Thyroid gland (tissue), 4 donors: ENCODE data around the gene HPRT1.

Source experiments
- CTCF ChIP-seq, 6 experiments: fragments of 200-600 bp in 3 of 6; fragments of 450-650 bp in 3 of 6; sonication (generic) in 3 of 6; IDR thresholded peaks; one replicate each; pipeline ENCODE4 v1.5.1; 2016 to 2019; ENCODE audit warnings: antibody characterized with exemption in 6 of 6, mild to moderate bottlenecking in 2 of 6, inconsistent platforms in 1 of 6, moderate library complexity in 1 of 6
- POLR2A ChIP-seq, 2 donors: fragments of 450-650 bp; IDR thresholded peaks; one replicate each; pipeline ENCODE4 v1.6.1; 2017; ENCODE audit warnings: antibody characterized with exemption in 2 of 2, mild to moderate bottlenecking in 2 of 2, moderate library complexity in 1 of 2

DNA sequence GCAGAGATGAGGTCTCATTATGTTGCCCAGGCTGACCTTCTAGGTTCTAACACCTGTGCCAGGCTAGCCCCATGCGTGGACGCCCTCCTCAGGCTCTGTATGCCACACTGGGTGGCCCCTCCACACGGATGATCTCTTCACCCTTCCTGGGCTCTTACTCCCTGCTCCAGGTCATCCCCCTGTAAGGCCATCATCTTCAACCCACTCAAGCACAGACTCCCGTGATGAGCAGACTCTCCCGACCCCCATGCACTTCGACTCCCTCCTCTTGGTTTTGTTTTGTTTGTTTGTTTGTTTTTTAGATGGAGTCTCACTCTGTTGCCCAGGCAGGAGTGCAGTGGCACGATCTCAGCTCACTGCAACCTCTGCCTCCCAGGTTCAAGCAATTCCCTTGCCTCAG, 70.9 kb downstream of the HPRT1 start:
- TF ChIP-seq CTCF (IDR thresholded peaks at IDR 0.05) (no peak), POLR2A (IDR thresholded peaks at IDR 0.05) (no peak)
